ENCODE results near the gene MEP1B. TPM values are rescaled to one million over a fixed set of nuclear protein-coding genes. Genes with fewer than 3 reads are reported as not detected.

MEP1B gene
- total RNA-seq, 1 donor from 2014 or later, result not detected

- Histone ChIP-seq H3K4me1 (no peaks in the 10 kb centered on the region), H3K27ac (no peak overlapping the region), H3K9me3 (no peaks in the 10 kb centered on the region), H3K36me3 (no peaks in the 10 kb centered on the region), H3K27me3 (no peaks in the 10 kb centered on the region), H3K4me3 (no peak overlapping the region)
- intact Hi-C loops (cut with DNase I), result no loop called here
- TF ChIP-seq CTCF (IDR thresholded peaks at IDR 0.05), result no peak
- no peak for DNase-seq (ENCODE audit: low spot score in 2 of 2)
These were observed 10.9 kb downstream of the MEP1B start for GRCh38 chr18:32200766-32201165.

- Histone ChIP-seq H3K27me3 (no peaks in the 10 kb centered on the region), H3K9me3 (no peaks in the 10 kb centered on the region), H3K36me3 (no peaks in the 10 kb centered on the region), H3K27ac (no peak overlapping the region), H3K4me3 (no peak overlapping the region), H3K4me1 (no peaks in the 10 kb centered on the region)
- intact Hi-C loops (cut with DNase I), result no loop called here
- no peak for TF ChIP-seq CTCF (IDR thresholded peaks at IDR 0.05)
- DNase-seq (ENCODE audit: low spot score in 2 of 2), result no peak
These were observed 12.3 kb downstream of the MEP1B start for GRCh38 chr18:32201948-32202672.

GRCh38 chr18:32208023-32208422 lies 18.2 kb downstream of the MEP1B start:
- Histone ChIP-seq H3K27me3 (no peaks in the 10 kb centered on the region), H3K27ac (no peak overlapping the region), H3K36me3 (no peaks in the 10 kb centered on the region), H3K4me3 (no peak overlapping the region), H3K9me3 (no peaks in the 10 kb centered on the region), H3K4me1 (no peaks in the 10 kb centered on the region)
- intact Hi-C loops (cut with DNase I), result no loop called here
- TF ChIP-seq CTCF (IDR thresholded peaks at IDR 0.05), result no peak
- no peak for DNase-seq (ENCODE audit: low spot score in 2 of 2)

- intact Hi-C loops (cut with DNase I), result no loop called here
- no peak overlapping the region for H3K27ac ChIP-seq
- no peak for DNase-seq (ENCODE audit: low spot score in 2 of 2)
- no peaks in the 10 kb centered on the region for H3K27me3 ChIP-seq
- H3K4me1 ChIP-seq, result no peaks in the 10 kb centered on the region
- H3K9me3 ChIP-seq, result no peaks in the 10 kb centered on the region
- H3K36me3 ChIP-seq, result no peaks in the 10 kb centered on the region
- no peak for TF ChIP-seq CTCF (IDR thresholded peaks at IDR 0.05)
- no peak overlapping the region for H3K4me3 ChIP-seq
These were observed 18.7 kb downstream of the MEP1B start for GRCh38 chr18:32208577-32208976.

- no peak for DNase-seq (ENCODE audit: low spot score in 2 of 2)
- Histone ChIP-seq H3K4me1 (no peaks in the 10 kb centered on the region), H3K36me3 (no peaks in the 10 kb centered on the region), H3K27me3 (no peaks in the 10 kb centered on the region), H3K4me3 (no peak overlapping the region), H3K9me3 (no peaks in the 10 kb centered on the region), H3K27ac (no peak overlapping the region)
- intact Hi-C loops (cut with DNase I), result no loop called here
- no peak for TF ChIP-seq CTCF (IDR thresholded peaks at IDR 0.05)
These were observed 20.0 kb downstream of the MEP1B start for GRCh38 chr18:32209685-32210445.
